Breast epithelium (tissue), 3 donors: ENCODE results near the gene COL25A1.

Experiments used
- CTCF ChIP-seq, 3 donors: fragments of 450-650 bp; IDR thresholded peaks; one replicate each; pipeline ENCODE4 v1.5.1; 2016 to 2017; ENCODE audit warnings: antibody characterized with exemption in 3 of 3, mild to moderate bottlenecking in 3 of 3, moderate library complexity in 3 of 3
- POLR2A ChIP-seq: fragments of 450-650 bp; IDR thresholded peaks from one replicate; pipeline ENCODE4 v1.6.1; 2016; ENCODE audit warnings: antibody characterized with exemption, mild to moderate bottlenecking, moderate library complexity

GRCh38 chr4:108861334-108861733, 441.1 kb downstream of the COL25A1 start:
- TF ChIP-seq CTCF (IDR thresholded peaks at IDR 0.05) (no peak), POLR2A (no peak)
